DMS114 treated with DMSO at 0.1 percent for 48 hours (cell line): ENCODE data around the gene CCSER1.

Experiments
- DNase-seq: peaks from one replicate; lab custom pipeline; 2025; ENCODE audit not compliant: unreplicated experiment; lab: John Stamatoyannopoulos, UW

Gene CCSER1

DNA sequence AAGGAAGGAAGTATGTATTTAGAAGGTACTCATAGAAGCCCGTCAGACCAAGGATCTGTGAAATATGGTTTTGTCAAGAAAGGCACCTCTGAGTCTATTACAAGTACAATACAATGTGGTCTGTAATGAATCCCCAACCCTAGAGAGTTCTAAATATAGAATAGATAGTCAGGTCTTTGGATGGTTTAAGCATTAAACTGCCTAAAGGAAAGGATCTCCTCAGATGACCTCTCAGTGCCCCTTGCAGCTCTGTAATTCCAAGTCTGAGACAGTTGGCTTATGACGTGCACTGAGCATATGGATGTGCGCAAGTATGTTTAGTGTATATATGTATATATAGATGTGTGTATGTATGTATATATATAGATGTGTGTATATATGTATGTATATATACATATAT lies 62.0 kb downstream of the CCSER1 start:
- DNase-seq = no peak

DNA sequence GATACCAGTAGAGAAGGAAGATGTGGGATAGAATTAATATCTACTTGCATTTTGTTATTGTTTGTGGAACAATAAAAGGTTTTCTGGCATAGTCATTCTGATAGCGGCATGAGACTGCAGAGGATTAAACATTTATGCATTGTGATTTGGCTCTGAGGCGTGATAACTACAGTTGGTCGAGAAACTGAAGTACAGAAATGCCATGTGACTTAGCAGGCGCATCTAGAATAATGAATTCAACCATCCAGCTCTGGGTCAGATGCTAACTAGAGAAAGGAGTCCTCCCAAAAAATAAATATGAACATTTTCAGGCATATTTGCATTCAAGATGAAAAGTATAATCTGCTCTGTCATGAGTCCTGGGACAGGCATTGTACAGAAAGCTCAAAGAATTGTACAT lies 62.8 kb downstream of the CCSER1 start:
- DNase-seq = no peak

GRCh38 chr4:90190525-90190924 lies 63.3 kb downstream of the CCSER1 start:
- no peak for DNase-seq

DNA sequence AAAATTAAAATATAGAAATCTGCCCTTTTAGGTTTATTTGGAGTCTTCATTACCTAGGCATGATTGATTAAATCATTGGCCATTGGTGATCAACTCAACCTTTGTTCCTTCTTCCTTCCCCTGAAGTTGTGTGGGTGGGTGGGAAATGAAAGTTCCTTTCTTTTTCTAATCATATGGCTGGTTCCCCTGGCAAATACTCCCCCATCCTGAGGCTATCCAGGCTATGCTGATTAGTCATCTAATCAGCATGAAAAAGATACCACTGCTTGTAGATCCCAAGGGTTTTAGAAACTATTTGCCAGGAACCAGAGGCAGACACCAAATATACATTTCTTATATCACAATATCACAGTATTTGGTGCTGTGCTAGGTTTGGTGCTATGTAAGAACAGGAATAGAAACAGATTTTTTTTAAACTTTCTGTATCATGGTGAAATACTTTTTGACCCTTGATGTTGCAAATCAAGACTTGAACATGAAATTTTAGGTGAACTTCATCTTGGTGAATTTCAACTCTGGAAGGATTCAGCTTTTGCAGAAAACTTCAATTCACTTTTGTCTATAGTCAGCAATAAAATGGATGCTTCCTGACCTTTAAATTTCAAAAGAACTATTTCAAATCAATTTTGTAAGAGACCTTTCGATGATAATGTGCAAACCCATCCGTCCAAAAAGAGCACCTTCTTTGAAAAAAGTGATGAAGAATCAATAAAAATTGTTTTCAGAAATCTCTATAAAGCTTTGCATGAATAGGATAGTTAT lies 71.1 kb downstream of the CCSER1 start:
- DNase-seq = no peak

DNA sequence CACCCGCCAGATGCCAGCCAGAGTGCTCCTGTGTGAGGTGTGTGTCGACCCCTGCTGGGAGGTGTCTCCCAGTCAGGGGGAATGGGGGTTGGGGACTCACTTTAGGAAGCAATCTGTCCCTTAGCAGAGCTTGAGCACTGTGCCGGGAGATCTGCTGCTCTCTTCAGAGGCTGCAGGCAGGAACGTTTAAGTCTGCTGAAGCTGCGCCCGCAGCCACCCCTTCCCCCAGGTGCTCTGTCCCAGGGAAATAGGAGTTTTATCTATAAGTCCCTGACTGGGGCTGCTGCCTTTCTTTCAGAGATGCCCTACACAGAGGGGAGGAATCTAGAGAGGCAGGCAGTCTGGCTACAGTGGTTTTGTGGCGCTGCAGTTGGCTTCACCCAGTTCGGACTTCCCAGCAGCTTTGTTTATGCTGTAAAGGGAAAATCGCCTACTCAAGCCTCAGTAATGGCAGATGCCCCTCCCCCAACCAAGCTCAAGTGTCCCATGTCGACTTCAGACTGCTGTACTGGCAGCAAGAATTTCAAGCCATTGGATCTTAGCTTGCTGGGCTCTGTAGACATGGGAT lies 80.8 kb downstream of the CCSER1 start:
- DNase-seq = no peak

DNA sequence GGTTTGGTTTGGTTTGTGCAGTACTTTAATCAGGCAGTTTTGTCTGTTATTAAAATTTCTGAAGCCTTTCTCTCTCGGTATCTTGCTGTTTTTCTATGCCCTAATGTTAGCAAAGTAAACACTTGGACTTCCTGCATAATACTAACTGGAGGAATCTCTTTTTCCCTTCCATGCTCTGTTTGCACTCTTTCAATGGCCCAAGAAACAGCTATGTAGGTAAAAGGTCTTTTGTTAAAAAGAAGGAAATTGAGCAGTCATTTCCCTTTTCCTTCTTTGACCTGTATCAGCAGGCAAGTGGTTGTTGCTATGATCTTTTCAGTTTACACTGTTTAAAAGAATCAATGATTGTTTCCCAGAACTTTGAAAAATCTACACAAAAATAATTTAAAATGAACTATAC lies 82.7 kb downstream of the CCSER1 start:
- DNase-seq = no peak

- DNase-seq = no peak
Observed at GRCh38 chr4:90211174-90211573, 84.0 kb downstream of the CCSER1 start.

GRCh38 chr4:90215286-90215685 lies 88.1 kb downstream of the CCSER1 start:
- no peak for DNase-seq

DNA sequence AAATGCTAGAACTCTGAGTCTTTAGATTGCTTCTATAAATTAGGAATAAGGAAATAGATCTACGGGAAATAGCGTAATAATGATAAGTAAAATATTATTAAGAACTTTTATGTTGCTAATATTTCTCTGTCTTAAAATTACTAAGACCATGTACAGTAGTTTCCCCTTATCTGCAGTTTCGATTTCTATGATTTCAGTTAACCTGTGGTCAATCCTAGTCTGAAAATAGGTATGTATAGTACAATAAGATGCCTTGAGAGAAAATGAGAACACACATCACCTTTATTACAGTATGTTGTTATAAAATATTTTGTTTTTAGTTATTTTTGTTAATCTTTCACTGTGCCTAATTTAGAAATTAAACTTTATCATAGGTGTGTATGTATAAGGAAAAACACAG lies 92.6 kb downstream of the CCSER1 start:
- no peak for DNase-seq

DNA sequence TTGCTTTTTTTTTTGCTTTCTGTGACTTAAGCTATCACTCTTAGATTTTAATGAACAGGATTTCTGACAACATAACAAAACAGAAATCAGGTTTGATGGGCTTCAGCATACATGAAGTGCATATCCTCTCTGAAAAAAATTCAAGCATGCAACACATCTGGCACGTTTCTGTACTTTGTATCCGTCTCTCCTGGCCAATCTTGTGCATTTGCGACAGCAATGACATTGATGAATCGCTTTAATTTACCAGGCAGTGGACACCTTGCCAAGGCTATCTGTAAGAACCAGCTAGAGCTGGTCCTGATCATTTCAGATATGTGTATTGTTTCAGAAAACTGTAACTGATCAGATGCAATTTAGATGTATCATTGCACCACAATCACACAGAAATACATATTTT lies 93.3 kb downstream of the CCSER1 start:
- DNase-seq = no peak

- no peak for DNase-seq
Observed at GRCh38 chr4:90226734-90227133, 99.5 kb downstream of the CCSER1 start.

DNA sequence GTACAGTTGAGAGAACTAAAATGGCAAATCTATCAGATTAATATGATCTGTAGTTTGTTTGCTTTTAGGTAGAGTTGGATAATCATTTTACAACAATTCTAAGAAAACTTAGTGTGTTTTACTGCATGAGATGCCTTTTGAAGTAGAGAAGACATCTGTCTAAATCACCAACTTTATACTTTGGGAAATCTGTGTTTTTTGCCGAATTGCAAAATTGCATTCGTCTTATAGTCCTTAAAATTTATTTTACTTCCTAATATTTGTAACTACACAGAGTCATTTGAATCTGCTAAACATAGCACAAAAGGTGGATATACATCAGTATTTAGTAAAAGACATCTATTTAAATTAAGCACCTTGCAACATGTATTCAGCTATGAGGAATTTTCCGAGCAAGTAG lies 100.0 kb downstream of the CCSER1 start:
- no peak for DNase-seq

- no peak for DNase-seq
Observed at GRCh38 chr4:90234916-90235547, 107.8 kb downstream of the CCSER1 start.

DNA sequence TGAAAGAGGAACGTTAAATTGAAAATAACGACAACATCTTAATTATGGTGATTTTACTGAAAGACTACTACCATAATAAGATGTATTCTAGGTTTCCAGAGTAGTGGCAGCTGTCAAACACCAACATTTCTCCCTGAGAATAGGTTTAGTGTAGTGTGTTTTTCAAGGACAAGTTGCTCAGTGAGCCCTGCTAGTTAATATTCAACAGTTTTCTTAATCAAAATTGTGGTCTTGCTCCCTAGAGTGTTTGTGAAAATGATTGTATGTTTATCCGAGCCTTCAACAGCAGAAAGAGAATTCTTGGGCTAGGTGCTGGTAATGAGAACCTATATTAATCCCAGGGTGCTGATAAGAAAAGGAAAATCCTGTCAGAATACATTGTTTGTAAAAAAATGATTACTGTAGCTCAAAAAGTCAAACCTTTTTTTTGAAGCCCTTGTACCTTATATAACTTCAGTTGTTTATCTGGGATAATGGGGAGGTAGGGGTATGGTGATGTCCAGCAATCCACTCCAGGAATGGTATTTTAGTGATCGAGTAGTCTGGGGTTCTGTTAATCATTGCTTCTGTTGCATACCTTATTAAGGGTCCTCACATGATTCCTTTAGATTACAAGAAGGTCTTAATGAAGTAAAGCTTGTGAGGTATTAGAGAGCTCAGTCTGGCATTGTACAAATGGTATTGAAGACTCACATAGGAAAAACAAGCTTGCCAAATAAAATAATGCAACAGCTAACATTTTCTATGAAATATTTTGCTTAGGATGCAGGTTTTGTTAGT lies 110.7 kb downstream of the CCSER1 start:
- DNase-seq = no peak

DNA sequence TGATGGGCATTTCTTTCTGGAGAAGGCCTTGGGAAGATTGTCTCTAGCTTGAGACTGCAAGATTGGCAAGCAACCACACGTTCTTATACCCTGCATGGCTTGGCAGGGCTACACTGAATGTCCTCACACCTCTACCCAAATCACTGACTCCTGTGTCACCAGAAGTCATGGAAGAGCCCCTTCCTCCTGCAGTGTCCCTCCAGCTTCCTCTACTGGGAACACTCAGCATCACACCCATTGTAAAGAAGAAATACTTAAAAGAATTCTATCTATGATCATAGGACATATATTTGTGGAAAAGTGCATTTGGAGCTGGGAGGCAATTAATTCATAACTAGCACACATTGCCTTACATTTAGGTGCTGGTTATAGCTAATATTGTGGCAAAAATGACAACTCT lies 113.1 kb downstream of the CCSER1 start:
- DNase-seq = no peak

GRCh38 chr4:90241008-90241407 lies 113.8 kb downstream of the CCSER1 start:
- no peak for DNase-seq

DNA sequence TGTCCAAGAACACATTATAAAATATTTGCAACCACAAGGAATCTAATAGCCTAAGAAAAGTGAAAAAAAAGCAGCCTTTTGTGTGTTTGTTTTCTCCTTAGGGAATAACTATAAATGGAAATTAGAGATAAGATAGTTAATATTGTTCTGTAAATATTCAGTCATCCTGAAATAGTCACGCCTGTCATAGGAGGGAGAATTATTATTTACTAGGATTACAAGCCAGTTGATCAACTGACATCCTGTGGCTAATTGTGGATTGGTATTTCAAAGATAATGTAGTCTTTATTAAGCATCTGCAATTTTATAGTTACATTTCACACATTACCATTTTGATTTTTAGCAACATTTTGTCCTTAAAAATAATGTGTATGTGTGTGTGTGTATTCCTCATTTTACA lies 118.6 kb downstream of the CCSER1 start:
- DNase-seq = no peak

DNA sequence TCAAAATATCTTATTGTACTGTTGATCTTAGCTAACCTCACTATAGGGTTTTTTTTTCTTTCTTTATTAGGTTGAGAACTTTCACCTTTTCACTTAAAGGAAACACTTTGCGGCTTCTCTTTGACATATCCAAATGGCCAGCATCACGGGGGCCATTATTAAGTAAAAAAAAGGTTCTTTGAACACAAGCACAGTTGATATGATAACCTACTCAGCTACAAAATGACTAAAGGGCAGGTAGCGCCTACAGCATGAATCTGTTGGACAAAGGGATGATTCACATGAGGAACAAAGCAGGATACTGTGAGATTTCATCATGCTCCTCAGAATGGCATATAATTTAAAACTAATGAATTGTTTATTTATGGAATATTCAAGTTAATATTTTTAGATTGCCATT lies 119.6 kb downstream of the CCSER1 start:
- DNase-seq = no peak

DNA sequence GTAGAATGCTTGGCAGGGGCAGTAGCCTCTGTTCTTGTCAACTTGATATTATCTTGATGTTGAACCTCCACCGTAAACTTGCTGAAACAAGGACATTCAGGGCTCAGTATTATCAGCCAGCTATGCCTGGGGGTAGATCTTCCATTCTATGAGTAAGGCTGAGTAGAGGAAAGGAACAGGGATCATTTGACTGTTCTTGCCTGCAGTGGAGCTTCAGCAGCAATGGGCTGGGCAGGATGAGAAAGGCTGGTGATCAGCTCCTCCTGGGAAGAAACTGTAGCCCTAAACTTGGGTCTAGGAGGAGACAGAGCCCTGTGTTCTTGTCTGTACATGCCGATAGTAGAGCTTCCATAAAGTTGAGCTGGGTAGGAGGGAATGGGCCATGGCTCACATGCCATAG lies 127.2 kb downstream of the CCSER1 start:
- no peak for DNase-seq

GRCh38 chr4:90274175-90274574 lies 147.0 kb downstream of the CCSER1 start:
- no peak for DNase-seq

- no peak for DNase-seq
Observed at GRCh38 chr4:90280954-90281353, 153.8 kb downstream of the CCSER1 start.
